SHP77 (cell line): ENCODE results near the gene DDX53.

Experiments used
- DNase-seq, 2 experiments: peaks; one replicate each; lab custom pipeline; 2025; lab: John Stamatoyannopoulos, UW

The DDX53 gene

GRCh38 chrX:23048806-23049573, 49.2 kb downstream of the DDX53 start:
- no peak for DNase-seq

GRCh38 chrX:23052324-23052723, 52.6 kb downstream of the DDX53 start:
- DNase-seq: no peak
